Activated T-helper 1 cell treated with Interleukin-2 at 50 U/mL for 16 hours (primary cell): ENCODE results near the gene PRKCA.

Experiments used
- DNase-seq: peaks from one replicate; pipeline ENCODE4 v3.0.0-alpha.2; 2020; ENCODE audit warnings: low read depth

The PRKCA gene

GRCh38 chr17:66654764-66655163 lies 352.4 kb downstream of the PRKCA start:
- DNase-seq, result no peak

GRCh38 chr17:66655461-66655860 lies 353.0 kb downstream of the PRKCA start:
- no peak for DNase-seq

- DNase-seq, result no peak
Measured at GRCh38 chr17:66655861-66656260, 353.4 kb downstream of the PRKCA start.

GRCh38 chr17:66661411-66662256 lies 359.2 kb downstream of the PRKCA start:
- no peak for DNase-seq

GRCh38 chr17:66662496-66662895 lies 360.1 kb downstream of the PRKCA start:
- DNase-seq, result no peak

- DNase-seq, result no peak
Measured at GRCh38 chr17:66663041-66663606, 360.7 kb downstream of the PRKCA start.

GRCh38 chr17:66664336-66664735 lies 361.9 kb downstream of the PRKCA start:
- DNase-seq, result no peak

GRCh38 chr17:66665194-66665593 lies 362.8 kb downstream of the PRKCA start:
- DNase-seq, result no peak

- no peak for DNase-seq
Measured at GRCh38 chr17:66667090-66667489, 364.7 kb downstream of the PRKCA start.

- peak; percentile 15 for DNase-seq
Measured at GRCh38 chr17:66667491-66668030, 365.1 kb downstream of the PRKCA start.

- no peak for DNase-seq
Measured at GRCh38 chr17:66670206-66670605, 367.8 kb downstream of the PRKCA start.

- no peak for DNase-seq
Measured at GRCh38 chr17:66671156-66671555, 368.7 kb downstream of the PRKCA start.

- no peak for DNase-seq
Measured at GRCh38 chr17:66673668-66674276, 371.4 kb downstream of the PRKCA start.

- DNase-seq, result no peak
Measured at GRCh38 chr17:66675273-66675990, 373.0 kb downstream of the PRKCA start.

- no peak for DNase-seq
Measured at GRCh38 chr17:66675991-66676371, 373.6 kb downstream of the PRKCA start.

GRCh38 chr17:66676421-66676820 lies 374.0 kb downstream of the PRKCA start:
- no peak for DNase-seq

- no peak for DNase-seq
Measured at GRCh38 chr17:66677201-66677981, 375.0 kb downstream of the PRKCA start.

- no peak for DNase-seq
Measured at GRCh38 chr17:66678061-66678460, 375.6 kb downstream of the PRKCA start.

GRCh38 chr17:66678827-66679226 lies 376.4 kb downstream of the PRKCA start:
- DNase-seq, result no peak

GRCh38 chr17:66679631-66680517 lies 377.5 kb downstream of the PRKCA start:
- no peak for DNase-seq

GRCh38 chr17:66682283-66682682 lies 379.9 kb downstream of the PRKCA start:
- no peak for DNase-seq
